MV-4-11 (cell line): ENCODE measurements around the gene ZNG1B.
"Not testable (repeated sequence)": the region's sequence is repeated elsewhere in the genome, so short reads cannot be mapped to it uniquely, and the experiment has no call there.

Experiments
- DNase-seq: peaks from one replicate; lab custom pipeline; 2025; lab: John Stamatoyannopoulos, UW

The ZNG1B gene

GRCh38 chr2:113503094-113504042 is 65.9 kb downstream of the ZNG1B start:
- not testable (repeated sequence) for DNase-seq

- not testable (repeated sequence) for DNase-seq
Measured at GRCh38 chr2:113504081-113504480, 66.6 kb downstream of the ZNG1B start.

- DNase-seq = not testable (repeated sequence)
Measured at GRCh38 chr2:113507394-113508140, 70.1 kb downstream of the ZNG1B start.

- DNase-seq = not testable (repeated sequence)
Measured at GRCh38 chr2:113508187-113508586, 70.7 kb downstream of the ZNG1B start.

GRCh38 chr2:113510913-113511312 is 73.4 kb downstream of the ZNG1B start:
- DNase-seq = not testable (repeated sequence)

GRCh38 chr2:113511859-113512258 is 74.4 kb downstream of the ZNG1B start:
- not testable (repeated sequence) for DNase-seq

- DNase-seq = not testable (repeated sequence)
Measured at GRCh38 chr2:113515457-113515856, 78.0 kb downstream of the ZNG1B start.

GRCh38 chr2:113515995-113516394 is 78.5 kb downstream of the ZNG1B start:
- not testable (repeated sequence) for DNase-seq

GRCh38 chr2:113517025-113517424 is 79.5 kb downstream of the ZNG1B start:
- DNase-seq = not testable (repeated sequence)

GRCh38 chr2:113520837-113521236 is 83.3 kb downstream of the ZNG1B start:
- not testable (repeated sequence) for DNase-seq

GRCh38 chr2:113521492-113521891 is 84.0 kb downstream of the ZNG1B start:
- DNase-seq = not testable (repeated sequence)

- not testable (repeated sequence) for DNase-seq
Measured at GRCh38 chr2:113524986-113525385, 87.5 kb downstream of the ZNG1B start.

GRCh38 chr2:113527350-113528045 is 90.0 kb downstream of the ZNG1B start:
- not testable (repeated sequence) for DNase-seq

- not testable (repeated sequence) for DNase-seq
Measured at GRCh38 chr2:113528126-113528525, 90.6 kb downstream of the ZNG1B start.

- not testable (repeated sequence) for DNase-seq
Measured at GRCh38 chr2:113528904-113529303, 91.4 kb downstream of the ZNG1B start.

GRCh38 chr2:113532991-113533390 is 95.5 kb downstream of the ZNG1B start:
- DNase-seq = not testable (repeated sequence)

- not testable (repeated sequence) for DNase-seq
Measured at GRCh38 chr2:113536573-113536972, 99.1 kb downstream of the ZNG1B start.

- not testable (repeated sequence) for DNase-seq
Measured at GRCh38 chr2:113540834-113541203, 103.3 kb downstream of the ZNG1B start.

GRCh38 chr2:113541204-113541975 is 103.9 kb downstream of the ZNG1B start:
- DNase-seq = not testable (repeated sequence)

- DNase-seq = not testable (repeated sequence)
Measured at GRCh38 chr2:113541976-113542485, 104.5 kb downstream of the ZNG1B start.

- DNase-seq = not testable (repeated sequence)
Measured at GRCh38 chr2:113542529-113542928, 105.0 kb downstream of the ZNG1B start.
